GM18870 (cell line): ENCODE data around the gene CSRP3.

ENCODE experiments used
- ATAC-seq: cut with Tn5 transposase; IDR thresholded peaks from one replicate; pipeline ENCODE4 v1.9.1; 2021; ENCODE audit warnings: moderate library complexity; ENCODE audit not compliant: unreplicated experiment

CSRP3 gene

GRCh38 chr11:19226378-19227195, 24.8 kb upstream of the CSRP3 start:
- ATAC-seq = no peak

GRCh38 chr11:19225581-19225980, 23.8 kb upstream of the CSRP3 start:
- ATAC-seq = no peak

GRCh38 chr11:19225123-19225522, 23.3 kb upstream of the CSRP3 start:
- no peak for ATAC-seq

GRCh38 chr11:19220903-19221724, 19.3 kb upstream of the CSRP3 start:
- ATAC-seq = no peak

DNA sequence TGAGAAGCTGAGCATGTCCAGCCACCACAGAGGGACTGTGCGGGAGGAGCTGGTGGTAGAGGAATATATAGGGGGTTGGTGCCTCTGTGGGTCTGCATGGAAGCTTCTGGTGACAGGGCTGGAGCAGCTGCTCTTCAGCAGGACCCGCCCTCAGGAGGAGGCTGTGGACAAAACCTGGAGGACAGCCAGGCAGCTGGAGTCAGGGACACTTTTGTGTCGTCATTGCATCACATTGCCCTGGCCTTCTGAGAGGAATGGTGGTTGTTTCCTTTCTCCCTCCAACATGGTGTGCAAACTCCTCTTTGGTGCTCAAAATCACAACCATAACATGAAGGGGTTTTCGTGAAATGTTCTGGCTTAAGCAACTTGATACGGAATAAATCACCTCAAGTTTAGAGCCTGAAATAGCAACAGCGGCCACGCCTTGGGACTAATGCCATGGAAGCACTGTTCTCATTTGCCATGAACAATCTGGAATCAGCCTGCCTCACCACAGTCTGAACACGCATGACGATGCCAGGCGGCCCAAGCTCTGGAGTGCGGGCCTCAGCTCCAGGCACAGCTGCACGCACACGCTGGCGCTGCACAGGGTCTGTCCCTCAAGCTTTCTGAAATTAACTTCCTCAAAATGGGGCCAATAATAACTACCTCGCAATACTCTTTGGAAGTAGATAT, 17.1 kb upstream of the CSRP3 start:
- no peak for ATAC-seq

DNA sequence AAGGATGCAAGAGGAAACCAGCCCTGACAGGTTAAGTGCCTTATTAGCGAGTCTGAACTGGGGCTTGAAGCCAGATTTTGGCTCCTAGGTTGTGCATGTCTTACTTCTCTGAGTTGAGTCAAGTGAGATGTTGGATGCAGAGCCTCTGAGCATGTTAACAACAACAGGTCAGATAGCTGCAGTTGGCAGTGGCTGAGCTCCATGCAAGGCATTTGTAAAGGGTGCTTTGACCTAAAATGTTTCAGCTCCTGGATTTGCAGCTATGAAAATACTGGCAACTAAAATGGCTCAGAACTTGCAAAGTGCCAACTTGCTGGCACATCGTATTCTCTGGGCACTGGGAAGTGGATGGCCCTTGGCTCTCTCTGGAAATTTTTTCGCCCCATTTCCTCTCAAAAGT, 16.4 kb upstream of the CSRP3 start:
- no peak for ATAC-seq

GRCh38 chr11:19216709-19217374, 15.1 kb upstream of the CSRP3 start:
- ATAC-seq = no peak

- ATAC-seq = no peak
These were observed 14.2 kb upstream of the CSRP3 start for GRCh38 chr11:19216021-19216420.

GRCh38 chr11:19209617-19210370, 8.0 kb upstream of the CSRP3 start:
- no peak for ATAC-seq

- ATAC-seq = no peak
These were observed 7.3 kb upstream of the CSRP3 start for GRCh38 chr11:19208959-19209546.

- ATAC-seq = no peak
These were observed 6.4 kb upstream of the CSRP3 start for GRCh38 chr11:19208181-19208580.

- ATAC-seq = no peak
These were observed 3.1 kb upstream of the CSRP3 start for GRCh38 chr11:19204836-19205235.

GRCh38 chr11:19200410-19201201, 1.2 kb downstream of the CSRP3 start:
- no peak for ATAC-seq

GRCh38 chr11:19199771-19200170, 2.0 kb downstream of the CSRP3 start:
- no peak for ATAC-seq

GRCh38 chr11:19199048-19199447, 2.7 kb downstream of the CSRP3 start:
- ATAC-seq = no peak

DNA sequence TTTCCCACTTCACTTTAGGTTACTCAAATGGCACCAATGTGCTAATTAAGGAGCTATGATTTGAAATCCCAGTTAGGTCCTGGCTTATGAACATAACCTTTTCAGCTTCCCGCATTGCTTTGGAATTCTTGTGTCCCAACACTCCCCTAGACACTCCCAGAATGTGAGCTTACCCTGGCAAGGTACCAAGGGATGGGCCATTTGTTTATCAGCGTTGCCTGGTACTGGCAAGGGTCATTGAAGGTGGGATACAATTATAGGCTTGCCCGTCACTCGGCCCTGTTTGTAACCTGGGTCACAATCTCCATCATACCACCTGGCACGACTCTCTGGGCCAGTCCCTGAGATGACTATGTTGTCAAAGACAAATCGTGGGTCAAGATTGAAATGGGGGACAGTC, 5.4 kb downstream of the CSRP3 start:
- no peak for ATAC-seq

DNA sequence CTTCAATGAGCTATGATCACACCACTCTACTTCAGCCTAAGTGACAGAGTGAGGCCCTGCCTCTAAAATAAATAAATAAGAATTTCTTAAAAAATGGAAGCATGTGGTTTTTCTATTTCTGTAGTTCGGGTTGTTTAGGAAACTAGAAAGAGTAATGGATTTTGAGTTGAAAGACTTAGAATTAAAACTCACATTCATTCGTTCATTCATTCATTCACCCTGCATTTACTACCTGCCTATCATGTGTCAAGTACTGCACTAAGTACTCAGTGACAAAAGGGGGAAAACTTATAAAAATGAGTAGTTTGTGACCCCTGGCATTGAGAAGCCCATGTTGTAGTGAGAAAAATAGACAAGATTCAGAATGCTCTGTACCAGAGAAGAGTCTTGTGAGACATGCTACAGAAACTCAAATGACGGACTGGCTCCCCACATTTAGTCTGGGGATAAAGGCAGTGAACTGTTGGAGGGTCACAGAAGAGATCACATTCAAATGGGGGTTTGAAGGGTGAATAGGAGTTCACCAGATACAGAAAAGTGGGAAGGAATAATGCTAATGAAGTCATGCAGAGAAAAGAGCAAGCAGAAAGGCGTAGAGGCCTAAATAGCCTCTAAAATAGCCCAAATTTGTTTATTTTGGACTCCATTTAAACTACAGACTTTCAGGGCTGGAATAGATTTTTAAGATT, 7.0 kb downstream of the CSRP3 start:
- ATAC-seq = no peak

DNA sequence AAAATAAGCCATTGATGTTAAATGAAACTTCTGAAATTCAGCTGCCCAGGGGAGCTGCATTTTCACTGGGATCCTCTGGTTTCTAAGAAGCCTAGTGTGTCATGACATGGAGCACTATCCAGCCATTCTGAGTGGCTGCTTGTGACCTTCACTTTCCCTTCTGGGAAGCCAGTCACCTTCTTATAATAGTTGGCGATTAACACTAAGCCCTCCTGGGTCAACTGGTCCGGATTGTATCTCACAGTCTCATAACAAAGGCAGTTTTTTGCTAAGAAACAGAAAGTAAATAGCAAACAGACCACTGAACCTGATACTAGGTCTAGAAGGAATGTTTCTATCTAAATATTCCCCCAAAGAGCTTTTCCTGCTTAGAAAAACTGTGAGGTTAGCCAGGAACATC, 7.9 kb downstream of the CSRP3 start:
- no peak for ATAC-seq
